GM18520 (cell line): ENCODE data around the gene SMIM15.

Source experiments
- ATAC-seq: cut with Tn5 transposase; IDR thresholded peaks from one replicate; pipeline ENCODE4 v1.9.1; 2021; ENCODE audit not compliant: unreplicated experiment

The SMIM15 gene

DNA sequence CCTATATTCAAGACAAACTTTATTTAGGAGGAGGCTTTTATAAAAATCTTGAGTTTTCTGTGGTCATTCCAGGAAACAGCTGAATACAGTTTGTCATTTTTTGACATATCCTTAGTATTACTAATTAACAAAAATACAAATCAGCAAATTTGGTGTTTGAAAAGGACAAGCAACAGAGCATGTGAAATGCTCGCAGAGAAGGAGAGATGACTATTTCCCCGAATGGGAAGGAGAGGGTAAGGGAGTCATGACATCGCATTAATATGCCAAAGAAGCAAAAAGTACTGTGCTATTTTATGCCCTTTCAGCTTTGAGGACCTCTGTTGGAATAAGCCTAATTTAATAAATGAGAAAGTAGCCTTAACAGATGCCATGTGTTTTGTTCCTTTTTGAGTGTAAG is 1.8 kb downstream of the SMIM15 start:
- no peak for ATAC-seq

- no peak for ATAC-seq
Measured at GRCh38 chr5:61159836-61160235, 2.4 kb downstream of the SMIM15 start.

GRCh38 chr5:61159070-61159469 is 3.2 kb downstream of the SMIM15 start:
- no peak for ATAC-seq

DNA sequence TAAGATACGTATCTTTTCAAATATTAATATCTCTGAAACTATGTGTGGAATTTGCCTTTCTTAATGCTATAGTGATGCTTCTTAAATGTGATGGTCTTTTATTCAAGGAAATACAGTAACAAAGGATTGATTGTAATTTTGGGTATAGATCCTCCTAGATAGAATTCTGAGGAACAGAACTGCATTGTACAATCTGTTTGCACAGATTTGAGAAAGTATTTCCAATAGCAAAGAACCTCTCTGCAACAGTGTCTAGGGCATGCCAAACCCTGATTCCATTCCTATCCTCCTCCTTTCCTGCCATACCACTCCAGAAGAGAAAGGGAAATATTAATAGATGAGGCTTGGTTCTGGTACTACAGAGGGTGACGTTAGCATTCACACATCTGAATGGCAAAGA is 10.4 kb downstream of the SMIM15 start:
- no peak for ATAC-seq

GRCh38 chr5:61148515-61148914 is 13.8 kb downstream of the SMIM15 start:
- no peak for ATAC-seq

GRCh38 chr5:61142811-61143210 is 19.5 kb downstream of the SMIM15 start:
- ATAC-seq = no peak

GRCh38 chr5:61142391-61142790 is 19.9 kb downstream of the SMIM15 start:
- ATAC-seq = no peak

DNA sequence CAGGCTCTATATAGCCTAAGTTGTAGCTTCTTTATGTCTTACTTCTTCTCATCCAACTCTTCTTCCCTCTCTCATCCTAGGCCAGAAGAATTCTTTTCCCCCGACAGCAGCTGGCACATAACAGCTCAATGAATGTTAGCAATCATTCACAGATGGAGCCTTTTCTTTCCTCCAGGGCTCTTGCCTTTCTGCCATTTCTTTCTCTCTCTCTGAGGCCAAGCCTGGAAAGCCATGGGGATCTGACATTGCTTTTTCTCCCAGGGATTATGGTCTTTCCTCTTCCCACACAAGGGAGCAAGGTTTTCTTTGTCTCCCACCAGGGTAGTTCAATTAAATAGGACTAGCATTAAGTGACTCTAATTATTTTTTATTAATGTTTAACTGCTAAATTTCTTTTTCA is 20.5 kb downstream of the SMIM15 start:
- no peak for ATAC-seq

DNA sequence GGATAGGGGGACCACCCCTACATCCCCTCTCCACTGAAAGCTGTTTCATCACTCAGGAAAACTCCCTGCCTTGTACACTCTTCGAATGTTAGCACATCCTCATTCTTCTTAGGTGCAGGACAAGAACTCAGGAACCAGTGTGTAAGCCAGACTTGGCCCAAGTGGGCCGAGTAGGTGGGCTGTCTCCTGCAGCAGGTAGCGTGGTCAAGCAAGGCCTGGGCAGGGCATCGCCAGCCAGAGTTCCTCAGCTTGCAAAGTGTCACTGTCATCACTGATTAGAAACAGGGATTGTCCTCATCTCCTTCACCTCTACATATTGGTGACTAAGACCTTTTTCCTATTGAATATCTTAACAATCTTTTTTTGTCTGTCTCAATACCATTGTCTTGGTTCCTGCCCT is 22.3 kb downstream of the SMIM15 start:
- no peak for ATAC-seq

- no peak for ATAC-seq
Measured at GRCh38 chr5:61139094-61139873, 23.0 kb downstream of the SMIM15 start.

- no peak for ATAC-seq
Measured at GRCh38 chr5:61137835-61138234, 24.4 kb downstream of the SMIM15 start.

DNA sequence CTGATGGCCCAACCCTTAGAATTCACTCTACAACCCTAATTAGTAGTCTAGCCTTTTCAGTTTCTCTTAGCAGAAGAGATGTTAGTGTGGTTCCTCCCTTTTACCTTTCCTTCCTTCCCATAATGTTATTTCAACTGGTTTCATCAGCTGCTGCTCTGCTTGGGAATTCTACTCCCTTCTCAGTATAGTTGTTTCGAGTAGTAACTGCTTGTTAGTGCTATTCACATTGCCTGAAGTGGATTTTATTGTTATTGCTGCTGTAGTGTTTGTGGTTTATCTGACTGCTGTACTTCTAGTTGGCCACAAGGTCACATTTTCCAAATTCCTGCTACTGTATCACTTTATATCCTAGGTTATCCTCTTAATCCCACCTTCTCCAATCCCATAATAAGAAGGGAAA is 29.7 kb downstream of the SMIM15 start:
- no peak for ATAC-seq

DNA sequence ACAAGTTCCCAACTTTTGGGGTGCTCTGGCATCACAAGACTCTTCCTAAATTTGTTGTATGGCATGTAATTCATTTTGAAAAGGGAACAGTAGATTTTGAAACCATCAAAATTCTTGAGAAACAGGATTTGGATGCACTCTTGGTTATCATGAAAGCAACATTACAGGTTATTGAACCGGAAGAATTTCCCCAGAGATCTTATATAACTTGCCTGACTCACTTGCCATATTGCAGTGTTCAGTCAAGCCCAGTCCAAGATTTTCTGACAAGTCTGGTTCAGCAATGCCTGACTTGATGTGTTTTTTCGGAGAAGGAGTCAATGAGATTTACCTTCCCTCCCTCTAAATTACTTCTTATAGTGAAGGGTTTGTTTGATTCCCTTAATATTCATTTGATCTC is 32.0 kb downstream of the SMIM15 start:
- no peak for ATAC-seq

DNA sequence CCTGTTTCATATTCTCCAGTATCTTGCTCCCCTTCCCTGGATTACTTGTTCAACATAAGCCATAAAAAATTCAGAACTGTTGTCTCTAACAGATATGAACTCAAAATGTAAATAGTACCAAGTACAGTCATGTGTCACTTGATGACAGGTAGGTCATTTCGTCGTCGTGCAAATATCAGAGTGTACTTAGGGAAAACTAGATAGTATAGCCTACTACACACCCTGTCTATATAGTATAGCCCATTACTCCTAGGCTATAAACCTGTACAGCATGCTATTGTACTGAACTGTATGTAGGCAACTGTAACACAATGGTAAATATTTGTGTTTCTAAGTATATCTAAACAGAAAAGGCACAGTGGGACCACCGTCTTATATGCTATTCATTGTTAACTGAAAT is 39.1 kb downstream of the SMIM15 start:
- no peak for ATAC-seq

- no peak for ATAC-seq
Measured at GRCh38 chr5:61120534-61120933, 41.7 kb downstream of the SMIM15 start.

GRCh38 chr5:61119066-61119465 is 43.2 kb downstream of the SMIM15 start:
- no peak for ATAC-seq

DNA sequence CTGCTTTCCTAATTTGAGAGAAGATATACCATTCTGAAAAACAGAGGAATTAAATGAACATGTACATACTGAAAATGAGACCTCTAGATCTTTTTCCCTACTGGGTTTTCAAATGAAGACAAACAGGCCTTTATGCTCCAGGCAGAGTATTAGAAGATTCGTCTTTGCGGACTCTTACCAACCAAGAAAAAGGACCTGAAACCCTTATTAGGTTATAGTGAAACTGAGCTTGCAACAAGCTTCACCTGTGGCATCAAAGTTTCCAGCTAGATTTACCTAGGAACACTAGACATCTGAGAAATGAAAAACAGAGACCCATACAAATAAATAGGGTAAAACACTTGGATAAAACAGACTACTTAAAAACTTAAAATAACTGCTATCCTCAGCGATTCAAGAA is 46.3 kb downstream of the SMIM15 start:
- ATAC-seq = no peak

DNA sequence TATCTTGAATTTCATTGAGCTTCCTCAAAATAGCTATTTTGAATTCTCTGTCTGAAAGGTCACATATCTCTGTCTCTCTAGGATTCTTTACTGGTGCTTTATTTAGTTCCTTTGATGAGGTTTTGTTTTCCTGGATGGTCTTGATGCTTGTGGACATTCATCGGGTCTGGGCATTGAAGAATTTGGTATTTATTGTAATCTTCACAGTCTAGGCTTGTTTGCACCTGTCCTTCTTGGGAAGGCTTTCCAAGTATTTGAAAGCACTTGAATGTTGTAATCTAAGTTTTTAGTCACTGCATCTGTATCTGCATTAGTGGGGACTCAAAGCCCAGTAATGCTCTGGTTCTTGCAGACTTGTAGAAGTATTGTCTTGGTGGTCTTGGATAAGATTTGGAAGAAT is 47.8 kb downstream of the SMIM15 start:
- no peak for ATAC-seq
